B cell (primary cell): Measurements from ENCODE around the gene PSMD11.

Source experiments
- CTCF ChIP-seq: fragments of 200-600 bp; IDR thresholded peaks from one replicate; pipeline ENCODE4 v1.8.0; 2022; ENCODE audit warnings: antibody characterized with exemption, mild to moderate bottlenecking
- EZH2 ChIP-seq: IDR thresholded peaks from 2 replicates; pipeline ENCODE4 v1.6.1; 2012; ENCODE audit warnings: borderline replicate concordance, low read depth, mild to moderate bottlenecking, moderate library complexity, low read length; ENCODE audit not compliant: insufficient read depth, poor library complexity, severe bottlenecking

GRCh38 chr17:32495359-32496231 is 51.3 kb downstream of the PSMD11 start:
- TF ChIP-seq CTCF: no peak
- TF ChIP-seq EZH2: no peak
